Smooth muscle cell (in vitro differentiated cells): ENCODE measurements around the gene CCDC127. TPM values are rescaled to one million over a fixed set of nuclear protein-coding genes. Genes with fewer than 3 reads are reported as not detected.

Experiments used
- DNase-seq: peaks from one replicate; lab custom pipeline; 2025; ENCODE audit not compliant: unreplicated experiment; lab: John Stamatoyannopoulos, UW
- H2AFZ ChIP-seq: fragments of 200-600 bp; sonication (generic); 2 replicates; pipeline ENCODE4 v1.6.0; 2016; ENCODE audit warnings: antibody characterized with exemption, low read depth, mild to moderate bottlenecking
- H3F3A ChIP-seq: fragments of 200-600 bp; sonication (generic); 2 replicates; pipeline ENCODE4 v1.6.0; 2017; ENCODE audit warnings: antibody characterized with exemption, low read depth
- H3K27ac ChIP-seq: fragments of 200-600 bp; sonication (generic); 2 replicates; pipeline ENCODE4 v1.5.1; 2016; ENCODE audit warnings: low read depth, mild to moderate bottlenecking
- H3K27me3 ChIP-seq: fragments of 200-600 bp; sonication (generic); 2 replicates; pipeline ENCODE4 v1.6.1; 2016; ENCODE audit warnings: low read depth, mild to moderate bottlenecking
- H3K36me3 ChIP-seq: fragments of 200-600 bp; sonication (generic); 2 replicates; pipeline ENCODE4 v1.5.1; 2016; ENCODE audit warnings: low read depth
- H3K4me1 ChIP-seq: fragments of 200-600 bp; sonication (generic); 2 replicates; pipeline ENCODE4 v1.5.1; 2016; ENCODE audit warnings: low read depth
- H3K4me2 ChIP-seq: fragments of 200-600 bp; sonication (generic); 2 replicates; pipeline ENCODE4 v1.6.0; 2016; ENCODE audit warnings: mild to moderate bottlenecking
- H3K4me3 ChIP-seq: fragments of 200-600 bp; sonication (generic); 2 replicates; pipeline ENCODE4 v1.5.1; 2016; ENCODE audit warnings: mild to moderate bottlenecking
- H3K79me2 ChIP-seq: fragments of 200-600 bp; sonication (generic); 2 replicates; pipeline ENCODE4 v1.6.0; 2016; ENCODE audit warnings: low read depth, mild to moderate bottlenecking
- H3K9ac ChIP-seq: fragments of 200-600 bp; sonication (generic); 2 replicates; pipeline ENCODE4 v1.6.0; 2016; ENCODE audit warnings: low read depth
- H3K9me3 ChIP-seq: fragments of 200-600 bp; sonication (generic); replicated peaks from 2 replicates; pipeline ENCODE4 v1.5.1; 2016; ENCODE audit warnings: low read depth
- H4K20me1 ChIP-seq: fragments of 200-600 bp; sonication (generic); 2 replicates; pipeline ENCODE4 v1.6.0; 2016; ENCODE audit warnings: low read depth
- WGBS: methylation state at CpG from one replicate; pipeline ENCODE4 v1.1.7; 2016; ENCODE audit warnings: low lambda C conversion rate; 5-methylcytosine and 5-hydroxymethylcytosine counted together
- polyA plus RNA-seq: library from polyadenylated mRNA; unstranded; fragments of >200 nt; fragmentation: Nextera tagmentation; extraction: Ambion mirVana; gene quantifications from 2 replicates; pipeline ENCODE4 v1.2.1, GENCODE V29; 2016
- total RNA-seq: library from RNA; depleted of rRNA; stranded (reverse); fragments of >200 nt; gene quantifications from 2 replicates; pipeline ENCODE4 v1.2.3, GENCODE V29; 2014
- TF ChIP-seq, protein P1 (sequence below): fragments of 200-600 bp; sonication (generic); IDR thresholded peaks from 2 replicates; pipeline ENCODE4 v1.5.1; 2017; ENCODE audit warnings: borderline replicate concordance, mild to moderate bottlenecking, antibody characterized with exemption; ENCODE audit not compliant: insufficient read depth, poor library complexity, severe bottlenecking

Gene CCDC127
- total and polyA plus RNA-seq, 2 experiments from 2014 or later: 2.8 to 8.6 TPM

DNA sequence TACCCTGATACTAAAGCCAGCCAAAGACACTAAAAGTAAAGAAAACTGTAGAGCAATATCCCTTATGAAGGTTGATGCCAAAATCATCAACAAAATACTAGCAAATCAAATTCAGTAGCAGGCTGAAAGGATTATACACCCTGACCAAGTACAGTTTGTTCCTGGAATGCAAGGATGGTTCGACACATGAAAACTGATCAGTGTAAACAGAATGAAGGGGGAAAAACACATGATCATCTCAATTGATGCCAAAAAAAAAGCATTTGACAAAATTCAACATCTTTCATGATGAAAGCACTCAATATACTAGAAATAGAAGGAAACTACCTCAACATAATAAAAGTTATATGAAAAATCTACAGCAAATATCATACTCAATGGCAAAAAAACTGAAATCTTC, 70.2 kb downstream of the CCDC127 start:
- TF ChIP-seq, protein P1, sequence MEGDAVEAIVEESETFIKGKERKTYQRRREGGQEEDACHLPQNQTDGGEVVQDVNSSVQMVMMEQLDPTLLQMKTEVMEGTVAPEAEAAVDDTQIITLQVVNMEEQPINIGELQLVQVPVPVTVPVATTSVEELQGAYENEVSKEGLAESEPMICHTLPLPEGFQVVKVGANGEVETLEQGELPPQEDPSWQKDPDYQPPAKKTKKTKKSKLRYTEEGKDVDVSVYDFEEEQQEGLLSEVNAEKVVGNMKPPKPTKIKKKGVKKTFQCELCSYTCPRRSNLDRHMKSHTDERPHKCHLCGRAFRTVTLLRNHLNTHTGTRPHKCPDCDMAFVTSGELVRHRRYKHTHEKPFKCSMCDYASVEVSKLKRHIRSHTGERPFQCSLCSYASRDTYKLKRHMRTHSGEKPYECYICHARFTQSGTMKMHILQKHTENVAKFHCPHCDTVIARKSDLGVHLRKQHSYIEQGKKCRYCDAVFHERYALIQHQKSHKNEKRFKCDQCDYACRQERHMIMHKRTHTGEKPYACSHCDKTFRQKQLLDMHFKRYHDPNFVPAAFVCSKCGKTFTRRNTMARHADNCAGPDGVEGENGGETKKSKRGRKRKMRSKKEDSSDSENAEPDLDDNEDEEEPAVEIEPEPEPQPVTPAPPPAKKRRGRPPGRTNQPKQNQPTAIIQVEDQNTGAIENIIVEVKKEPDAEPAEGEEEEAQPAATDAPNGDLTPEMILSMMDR: no peak
- no peaks in the 10 kb centered on the region for H3K4me1 ChIP-seq
- no peak overlapping the region for H3K4me3 ChIP-seq
- no peaks in the 10 kb centered on the region for H4K20me1 ChIP-seq
- H3K27ac ChIP-seq: no peak overlapping the region
- peaks cover 7% of the 10 kb centered on the region for H3K36me3 ChIP-seq
- H3K79me2 ChIP-seq: no peaks in the 10 kb centered on the region
- no peak overlapping the region for H3K9ac ChIP-seq
- no peaks in the 10 kb centered on the region for H3K27me3 ChIP-seq
- H2AFZ ChIP-seq: no peak overlapping the region
- no peaks in the 10 kb centered on the region for H3F3A ChIP-seq
- DNase-seq: no peak
- no peak overlapping the region for H3K4me2 ChIP-seq
- WGBS: 96% methylated on average over 1 of the region's 1 CpG
- peaks cover 17% of the 10 kb centered on the region for H3K9me3 ChIP-seq

Other genes with a start within 250 kb of the CCDC127 start
- 6.3 and 17.9 TPM in 2 replicates for gene PLEKHG4B, start 126.0 kb downstream of the CCDC127 start, total RNA-seq
- gene PLEKHG4B, start 126.0 kb downstream of the CCDC127 start, polyA plus RNA-seq: 12.1 and 15.8 TPM in 2 replicates
- gene LRRC14B, start 26.7 kb downstream of the CCDC127 start, total RNA-seq: 0.22 TPM in 1 of 2 replicates, not detected in the other
- gene LRRC14B, start 26.7 kb downstream of the CCDC127 start, polyA plus RNA-seq: 0.11 TPM in 1 of 2 replicates, not detected in the other
- gene SDHA, start 167 bp upstream of the CCDC127 start, total RNA-seq: 59.7 and 68.7 TPM in 2 replicates
- 120 and 130 TPM in 2 replicates for gene SDHA, start 167 bp upstream of the CCDC127 start, polyA plus RNA-seq
- 96.2 and 142 TPM in 2 replicates for gene PDCD6, start 53.5 kb upstream of the CCDC127 start, total RNA-seq
- 148 and 166 TPM in 2 replicates for gene PDCD6, start 53.5 kb upstream of the CCDC127 start, polyA plus RNA-seq
- gene AHRR, start 103.6 kb upstream of the CCDC127 start, total RNA-seq: 14.4 and 23.4 TPM in 2 replicates
- 18.2 and 20.8 TPM in 2 replicates for gene AHRR, start 103.6 kb upstream of the CCDC127 start, polyA plus RNA-seq
- gene EXOC3, start 225.0 kb upstream of the CCDC127 start, total RNA-seq: 22.6 and 30.5 TPM in 2 replicates
- gene EXOC3, start 225.0 kb upstream of the CCDC127 start, polyA plus RNA-seq: 22.9 and 23.6 TPM in 2 replicates